GM12865 (cell line): ENCODE data around the gene DOK6.

ENCODE experiments used
- DNase-seq: peaks from one replicate; pipeline ENCODE4 v3.0.0; 2010; ENCODE audit warnings: low read depth
- H3K4me3 ChIP-seq: 2 replicates; pipeline ENCODE4 v1.5.1; 2011; ENCODE audit warnings: mild to moderate bottlenecking, low read depth, low read length, control low read depth
- CTCF ChIP-seq: IDR thresholded peaks from 2 replicates; pipeline ENCODE4 v1.5.1; 2011; ENCODE audit warnings: low read length, control low read depth, low read depth, inconsistent platforms; ENCODE audit not compliant: insufficient read depth; ENCODE audit errors: missing control alignments

The DOK6 gene

GRCh38 chr18:69697069-69697468 lies 296.4 kb downstream of the DOK6 start:
- no peak for DNase-seq
- TF ChIP-seq CTCF = no peak
- no peak overlapping the region for H3K4me3 ChIP-seq

- no peak for TF ChIP-seq CTCF
- DNase-seq = no peak
- H3K4me3 ChIP-seq = no peak overlapping the region
These were observed 297.0 kb downstream of the DOK6 start for GRCh38 chr18:69697689-69698088.

GRCh38 chr18:69701305-69701704 lies 300.6 kb downstream of the DOK6 start:
- H3K4me3 ChIP-seq = no peak overlapping the region
- DNase-seq = no peak
- no peak for TF ChIP-seq CTCF

GRCh38 chr18:69703461-69703860 lies 302.8 kb downstream of the DOK6 start:
- no peak for TF ChIP-seq CTCF
- DNase-seq = no peak
- no peak overlapping the region for H3K4me3 ChIP-seq

GRCh38 chr18:69705987-69706386 lies 305.3 kb downstream of the DOK6 start:
- no peak for DNase-seq
- no peak for TF ChIP-seq CTCF
- H3K4me3 ChIP-seq = no peak overlapping the region

GRCh38 chr18:69708844-69709243 lies 308.2 kb downstream of the DOK6 start:
- no peak for TF ChIP-seq CTCF
- H3K4me3 ChIP-seq = no peak overlapping the region
- DNase-seq = no peak

- no peak overlapping the region for H3K4me3 ChIP-seq
- DNase-seq = no peak
- TF ChIP-seq CTCF = no peak
These were observed 314.6 kb downstream of the DOK6 start for GRCh38 chr18:69715191-69715795.
